Measurements from ENCODE around the gene CFAP100.

The CFAP100 gene

DNA sequence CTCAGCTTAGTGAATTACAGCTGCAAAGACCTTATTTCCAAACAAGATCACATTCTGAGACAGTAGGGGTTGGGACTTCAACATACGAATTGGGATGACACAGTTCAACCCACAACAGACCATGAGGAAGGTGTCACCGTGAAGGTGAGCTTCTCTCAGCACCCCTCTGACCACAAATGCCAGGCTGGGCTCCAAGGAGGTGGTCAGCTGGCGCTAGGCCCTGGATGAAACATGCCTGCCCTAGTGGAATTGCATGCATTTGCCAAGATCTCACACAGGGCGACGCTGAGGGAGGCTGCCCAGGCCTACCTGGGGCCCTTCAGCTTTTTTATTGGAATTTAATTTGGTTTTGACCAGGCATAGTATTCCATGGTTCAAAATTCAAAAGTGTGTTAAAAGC, 1.8 kb downstream of the CFAP100 start:
- H3K9me3 ChIP-seq (replicated peaks; ENCODE audit: insufficient read depth, low read length), result no peaks in the 10 kb centered on the region
- peaks cover 21% of the 10 kb centered on the region for H3F3A ChIP-seq (ENCODE audit: insufficient read depth, low read length)
- H3K27me3 ChIP-seq (replicated peaks; ENCODE audit: insufficient read depth, low read length), result no peaks in the 10 kb centered on the region
- no peak overlapping the region for H3K4me3 ChIP-seq (ENCODE audit: low read length)
- no peaks in the 10 kb centered on the region for H3K79me2 ChIP-seq (ENCODE audit: low read length)
- H3K4me2 ChIP-seq (ENCODE audit: low read depth, low read length), result no peak overlapping the region
- H3K4me1 ChIP-seq (ENCODE audit: low read length), result peaks cover 39% of the 10 kb centered on the region
- no peak overlapping the region for H3K9ac ChIP-seq (ENCODE audit: low read length)
- no peak overlapping the region for H2AFZ ChIP-seq (ENCODE audit: low read length)
- no peaks in the 10 kb centered on the region for H3K36me3 ChIP-seq (replicated peaks; ENCODE audit: insufficient read depth, low read length)
- DNase-seq, result no peak
- TF ChIP-seq, protein P1, sequence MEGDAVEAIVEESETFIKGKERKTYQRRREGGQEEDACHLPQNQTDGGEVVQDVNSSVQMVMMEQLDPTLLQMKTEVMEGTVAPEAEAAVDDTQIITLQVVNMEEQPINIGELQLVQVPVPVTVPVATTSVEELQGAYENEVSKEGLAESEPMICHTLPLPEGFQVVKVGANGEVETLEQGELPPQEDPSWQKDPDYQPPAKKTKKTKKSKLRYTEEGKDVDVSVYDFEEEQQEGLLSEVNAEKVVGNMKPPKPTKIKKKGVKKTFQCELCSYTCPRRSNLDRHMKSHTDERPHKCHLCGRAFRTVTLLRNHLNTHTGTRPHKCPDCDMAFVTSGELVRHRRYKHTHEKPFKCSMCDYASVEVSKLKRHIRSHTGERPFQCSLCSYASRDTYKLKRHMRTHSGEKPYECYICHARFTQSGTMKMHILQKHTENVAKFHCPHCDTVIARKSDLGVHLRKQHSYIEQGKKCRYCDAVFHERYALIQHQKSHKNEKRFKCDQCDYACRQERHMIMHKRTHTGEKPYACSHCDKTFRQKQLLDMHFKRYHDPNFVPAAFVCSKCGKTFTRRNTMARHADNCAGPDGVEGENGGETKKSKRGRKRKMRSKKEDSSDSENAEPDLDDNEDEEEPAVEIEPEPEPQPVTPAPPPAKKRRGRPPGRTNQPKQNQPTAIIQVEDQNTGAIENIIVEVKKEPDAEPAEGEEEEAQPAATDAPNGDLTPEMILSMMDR (IDR thresholded peaks at IDR 0.05; ENCODE audit: low read length), result no peak
- TF ChIP-seq EZH2 (optimal IDR thresholded peaks at IDR 0.05; ENCODE audit: low read depth, low read length), result no peak
- no peak for TF ChIP-seq EZH2phosphoT487 (IDR thresholded peaks at IDR 0.05; ENCODE audit: low read length)
- H3K27ac ChIP-seq (ENCODE audit: low read length), result no peak overlapping the region
- no peaks in the 10 kb centered on the region for H4K20me1 ChIP-seq (ENCODE audit: insufficient read depth, low read length)
- H3K9me2 ChIP-seq (replicated peaks; ENCODE audit: insufficient read depth, low read length), result no peaks in the 10 kb centered on the region

DNA sequence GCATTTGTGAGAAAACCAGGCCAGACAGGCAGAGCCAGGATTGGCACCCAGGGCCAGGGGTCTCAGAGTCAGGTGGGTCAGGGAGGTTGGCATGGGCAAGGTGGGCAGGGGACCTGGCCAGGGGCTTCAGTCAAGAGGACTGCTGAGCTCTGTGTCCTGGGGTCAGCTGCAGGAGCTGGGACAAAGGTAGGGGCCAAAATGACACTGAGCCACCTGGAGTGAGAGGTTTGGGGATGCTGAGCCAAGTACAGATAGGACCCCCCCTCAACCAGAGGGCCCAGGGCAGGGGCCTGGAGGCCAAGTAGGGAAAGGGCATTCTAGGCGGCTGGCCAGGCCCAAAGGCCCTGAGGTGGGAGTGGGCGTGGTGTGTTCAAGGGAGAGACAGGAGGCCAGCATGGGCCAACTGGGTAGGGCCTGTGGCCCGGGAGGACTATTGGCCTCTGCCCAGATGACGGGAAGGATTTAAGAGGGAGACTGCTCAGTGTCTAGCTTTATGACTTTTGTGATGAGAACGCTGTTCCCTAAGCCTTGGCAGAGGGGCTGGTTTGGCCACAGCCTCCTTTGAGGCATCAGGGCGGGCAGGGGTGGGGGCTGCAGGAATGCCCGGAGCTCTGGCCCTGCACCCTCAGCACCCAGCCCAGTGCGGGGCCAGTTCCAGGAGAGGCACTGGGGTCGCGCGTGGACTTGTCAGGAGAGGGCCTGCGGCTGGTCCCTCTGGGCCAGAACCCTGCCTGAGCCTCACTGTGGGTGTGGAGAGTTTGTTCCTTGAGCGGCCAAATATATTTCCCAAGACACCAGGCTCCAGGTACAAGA, 3.1 kb downstream of the CFAP100 start:
- Histone ChIP-seq H4K20me1 (ENCODE audit: insufficient read depth, low read length) (no peaks in the 10 kb centered on the region), H3K9me3 (replicated peaks; ENCODE audit: insufficient read depth, low read length) (no peaks in the 10 kb centered on the region), H3K27ac (ENCODE audit: low read length) (peak overlapping the region; percentile 84; the same call in 1 of the 2 replicates), H2AFZ (ENCODE audit: low read length) (no peak overlapping the region), H3K9me2 (replicated peaks; ENCODE audit: insufficient read depth, low read length) (no peaks in the 10 kb centered on the region), H3K9ac (ENCODE audit: low read length) (no peak overlapping the region), H3K36me3 (replicated peaks; ENCODE audit: insufficient read depth, low read length) (no peaks in the 10 kb centered on the region), H3F3A (ENCODE audit: insufficient read depth, low read length) (peaks cover 21% of the 10 kb centered on the region), H3K27me3 (replicated peaks; ENCODE audit: insufficient read depth, low read length) (no peaks in the 10 kb centered on the region), H3K79me2 (ENCODE audit: low read length) (no peaks in the 10 kb centered on the region), H3K4me2 (ENCODE audit: low read depth, low read length) (no peak overlapping the region), H3K4me3 (ENCODE audit: low read length) (no peak overlapping the region), H3K4me1 (ENCODE audit: low read length) (peaks cover 35% of the 10 kb centered on the region)
- no peak for TF ChIP-seq EZH2phosphoT487 (IDR thresholded peaks at IDR 0.05; ENCODE audit: low read length)
- no peak for DNase-seq

DNA sequence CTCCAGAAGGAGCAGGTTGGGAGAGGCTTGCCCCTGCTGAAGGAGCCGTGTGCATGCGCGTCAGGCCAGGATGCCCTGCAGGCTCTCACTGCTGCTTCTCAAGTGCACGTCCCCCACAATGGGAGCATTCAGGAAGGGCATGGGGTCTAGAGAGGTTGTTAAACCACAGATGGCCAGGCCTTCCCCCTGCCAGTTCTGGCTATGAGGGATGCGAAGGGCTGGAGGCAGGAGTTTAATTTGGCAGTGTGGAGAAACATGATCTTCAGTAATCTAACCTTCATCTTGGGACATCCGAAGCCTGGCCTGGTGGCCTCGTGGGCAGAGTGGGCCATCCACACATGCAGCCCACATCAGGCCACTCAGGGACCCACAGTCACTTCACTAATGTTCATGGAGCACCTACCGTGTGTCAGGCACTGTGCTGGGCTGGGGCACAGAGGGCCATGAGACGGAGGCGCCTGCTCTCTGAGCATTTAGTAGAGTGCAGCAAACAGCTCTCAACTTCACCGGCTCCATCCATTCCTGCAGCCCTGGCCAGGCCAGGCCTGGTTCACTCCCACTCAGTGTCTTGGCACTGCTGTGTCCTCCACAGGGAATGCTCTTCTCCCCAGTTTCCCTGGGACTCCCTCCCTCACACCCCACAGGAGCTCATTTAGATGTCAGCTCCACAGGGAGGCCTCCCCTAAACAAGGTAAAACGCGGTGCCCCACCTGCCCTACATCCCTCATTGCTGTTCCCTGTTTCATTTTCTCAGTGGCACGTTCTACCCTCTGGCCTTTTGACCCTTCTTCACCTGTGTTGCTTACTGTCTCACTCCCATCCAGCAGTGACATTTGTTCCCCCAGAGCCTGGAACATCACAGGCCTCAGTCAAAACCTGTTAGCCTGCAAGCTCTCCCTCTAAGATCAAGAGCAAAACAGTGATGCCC, 4.0 kb downstream of the CFAP100 start:
- peaks cover 28% of the 10 kb centered on the region for H3K4me1 ChIP-seq (ENCODE audit: low read length)

More for the DNA sequence above, 4.0 kb downstream of the CFAP100 start:
- Histone ChIP-seq H4K20me1 (ENCODE audit: insufficient read depth, low read length) (no peaks in the 10 kb centered on the region), H3K4me3 (ENCODE audit: low read length) (no peak overlapping the region), H3K79me2 (ENCODE audit: low read length) (no peaks in the 10 kb centered on the region), H3K36me3 (replicated peaks; ENCODE audit: insufficient read depth, low read length) (no peaks in the 10 kb centered on the region), H3K9ac (ENCODE audit: low read length) (peak overlapping the region; percentile 47), H3K9me3 (replicated peaks; ENCODE audit: insufficient read depth, low read length) (no peaks in the 10 kb centered on the region), H3K9me2 (replicated peaks; ENCODE audit: insufficient read depth, low read length) (no peaks in the 10 kb centered on the region), H2AFZ (ENCODE audit: low read length) (peak overlapping the region; percentile 51), H3F3A (ENCODE audit: insufficient read depth, low read length) (peaks cover 21% of the 10 kb centered on the region), H3K4me2 (ENCODE audit: low read depth, low read length) (peak overlapping the region; percentile 46), H3K27me3 (replicated peaks; ENCODE audit: insufficient read depth, low read length) (no peaks in the 10 kb centered on the region), H3K27ac (ENCODE audit: low read length) (peak overlapping the region; percentile 84)
- DNase-seq, result peak; percentile 40
- TF ChIP-seq EZH2 (optimal IDR thresholded peaks at IDR 0.05; ENCODE audit: low read depth, low read length) (no peak), EZH2phosphoT487 (IDR thresholded peaks at IDR 0.05; ENCODE audit: low read length) (no peak)
- TF ChIP-seq, protein P1 (IDR thresholded peaks at IDR 0.05; ENCODE audit: low read length), result no peak

All from MM.1S (cell line).